Upper lobe of left lung (tissue), 4 donors: Measurements from ENCODE around the gene SCNN1B.

ENCODE experiments used
- EP300 ChIP-seq, 4 donors: sonication (generic); formaldehyde crosslinking; IDR thresholded peaks; one replicate each; pipeline ENCODE4 v1.5.1; 2017; ENCODE audit warnings: antibody characterized with exemption in 4 of 4, control low read depth in 2 of 4
- POLR2A ChIP-seq, 4 donors: fragments of 450-650 bp; IDR thresholded peaks; one replicate each; pipeline ENCODE4 v1.5.1; 2016 to 2017; ENCODE audit warnings: antibody characterized with exemption in 4 of 4, mild to moderate bottlenecking in 2 of 4
- POLR2AphosphoS5 ChIP-seq, 2 donors: sonication (generic); formaldehyde crosslinking; IDR thresholded peaks; one replicate each; pipeline ENCODE4 v1.5.1; 2017; ENCODE audit warnings: antibody characterized with exemption in 2 of 2
- TF ChIP-seq, protein P1 (sequence below), 6 experiments: fragments of 450-650 bp in 4 of 6; fragments of 200-600 bp in 2 of 6; sonication (generic) in 2 of 6; IDR thresholded peaks; one replicate each; pipeline ENCODE4 v1.5.1; 2016 to 2019; ENCODE audit warnings: antibody characterized with exemption in 6 of 6

DNA sequence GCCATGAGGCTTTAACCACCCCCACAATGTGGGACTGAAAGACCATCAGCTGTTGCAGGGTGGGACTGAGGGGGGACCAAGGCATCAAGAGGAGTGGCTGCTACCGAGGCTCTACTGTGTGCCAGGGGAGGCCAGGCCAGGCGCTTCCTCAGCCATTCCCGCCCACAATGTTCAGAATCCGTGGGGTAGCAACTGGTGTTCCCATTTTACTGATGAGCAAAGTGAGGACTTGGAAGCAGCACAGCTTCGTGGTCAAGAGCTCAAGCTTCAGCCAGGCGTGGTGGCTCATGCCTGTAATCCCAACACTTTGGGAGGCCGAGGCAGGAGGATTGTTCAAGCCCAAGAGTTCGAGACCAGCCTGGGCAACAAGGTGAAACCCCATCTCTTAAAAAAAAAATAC, 65.9 kb downstream of the SCNN1B start:
- TF ChIP-seq, protein P1, sequence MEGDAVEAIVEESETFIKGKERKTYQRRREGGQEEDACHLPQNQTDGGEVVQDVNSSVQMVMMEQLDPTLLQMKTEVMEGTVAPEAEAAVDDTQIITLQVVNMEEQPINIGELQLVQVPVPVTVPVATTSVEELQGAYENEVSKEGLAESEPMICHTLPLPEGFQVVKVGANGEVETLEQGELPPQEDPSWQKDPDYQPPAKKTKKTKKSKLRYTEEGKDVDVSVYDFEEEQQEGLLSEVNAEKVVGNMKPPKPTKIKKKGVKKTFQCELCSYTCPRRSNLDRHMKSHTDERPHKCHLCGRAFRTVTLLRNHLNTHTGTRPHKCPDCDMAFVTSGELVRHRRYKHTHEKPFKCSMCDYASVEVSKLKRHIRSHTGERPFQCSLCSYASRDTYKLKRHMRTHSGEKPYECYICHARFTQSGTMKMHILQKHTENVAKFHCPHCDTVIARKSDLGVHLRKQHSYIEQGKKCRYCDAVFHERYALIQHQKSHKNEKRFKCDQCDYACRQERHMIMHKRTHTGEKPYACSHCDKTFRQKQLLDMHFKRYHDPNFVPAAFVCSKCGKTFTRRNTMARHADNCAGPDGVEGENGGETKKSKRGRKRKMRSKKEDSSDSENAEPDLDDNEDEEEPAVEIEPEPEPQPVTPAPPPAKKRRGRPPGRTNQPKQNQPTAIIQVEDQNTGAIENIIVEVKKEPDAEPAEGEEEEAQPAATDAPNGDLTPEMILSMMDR (IDR thresholded peaks at IDR 0.05), result no peak
- TF ChIP-seq POLR2AphosphoS5 (IDR thresholded peaks at IDR 0.05), result no peak
- no peak for TF ChIP-seq POLR2A (IDR thresholded peaks at IDR 0.05)
- TF ChIP-seq EP300 (IDR thresholded peaks at IDR 0.05), result no peak
